Measurements from ENCODE around the gene PLD1.

GRCh38 chr3:171687064-171687463 is 123.2 kb downstream of the PLD1 start:
- TF ChIP-seq POLR2A (IDR thresholded peaks at IDR 0.05; ENCODE audit: low read length) (no peak), GATA1 (IDR thresholded peaks at IDR 0.05; ENCODE audit: low read depth, low read length) (no peak)
